Heart left ventricle (tissue), 16 donors: ENCODE data around the gene PDE6C. TPM values are rescaled to one million over a fixed set of nuclear protein-coding genes. Genes with fewer than 3 reads are reported as not detected.

Experiments
- ATAC-seq, 4 donors: fragments of 200-7000 bp; cut with Tn5 transposase; one replicate each; pipeline ENCODE4 v1.9.1; 2020 to 2022; ENCODE audit warnings: moderate library complexity in 4 of 4, mild to moderate bottlenecking in 3 of 4, moderate number of reproducible peaks in 1 of 4
- DNase-seq, 5 donors: peaks; one replicate each; pipeline ENCODE4 v3.0.0-alpha.2; 2020
- H3K27ac ChIP-seq, 12 donors: fragments of 200-600 bp; sonication (generic) in 4 of 12; one replicate each; pipeline versions ENCODE4 v1.5.0 to v1.8.0; 2016 to 2022; ENCODE audit warnings: mild to moderate bottlenecking in 2 of 12
- H3K27me3 ChIP-seq, 9 donors: fragments of 200-600 bp; sonication (generic) in 2 of 9; one replicate each; pipeline versions ENCODE4 v1.5.1 to v1.8.0; 2016 to 2022; ENCODE audit warnings: mild to moderate bottlenecking in 3 of 9
- H3K36me3 ChIP-seq, 9 donors: fragments of 200-600 bp; sonication (generic) in 2 of 9; one replicate each; pipeline versions ENCODE4 v1.5.0 to v1.8.0; 2018 to 2022; ENCODE audit warnings: mild to moderate bottlenecking in 2 of 9
- H3K4me1 ChIP-seq, 12 donors: fragments of 200-600 bp; sonication (generic) in 4 of 12; one replicate each; pipeline versions ENCODE4 v1.5.0 to v1.8.0; 2016 to 2022; ENCODE audit warnings: mild to moderate bottlenecking in 3 of 12
- H3K4me3 ChIP-seq, 12 donors: fragments of 200-600 bp; sonication (generic) in 4 of 12; one replicate each; pipeline versions ENCODE4 v1.5.0 to v1.8.0; 2017 to 2022; ENCODE audit warnings: mild to moderate bottlenecking in 9 of 12, moderate library complexity in 4 of 12
- H3K9me3 ChIP-seq, 12 donors: fragments of 200-600 bp; sonication (generic) in 4 of 12; one replicate each; pipeline versions ENCODE4 v1.5.0 to v1.8.0; 2016 to 2022; ENCODE audit warnings: mild to moderate bottlenecking in 1 of 12
- CTCF ChIP-seq, 12 donors: fragments of 200-600 bp; sonication (generic) in 4 of 12; IDR thresholded peaks; one replicate each; pipeline versions ENCODE4 v1.5.0 to v1.8.0; 2018 to 2022; ENCODE audit warnings: antibody characterized with exemption in 12 of 12, mild to moderate bottlenecking in 5 of 12
- POLR2A ChIP-seq, 2 donors: fragments of 450-650 bp; IDR thresholded peaks; one replicate each; pipeline ENCODE4 v1.6.1; 2017; ENCODE audit warnings: antibody characterized with exemption in 2 of 2, mild to moderate bottlenecking in 2 of 2, moderate library complexity in 2 of 2
- WGBS, 4 donors: extraction: QIAGEN DNeasy Blood & Tissue Kit in 2 of 4; methylation state at CpG; one replicate each; pipeline versions ENCODE4 v1.1.5 to v1.1.7; 2013 to 2018; 5-methylcytosine and 5-hydroxymethylcytosine counted together
- intact Hi-C, 10 donors: fragments of 100-400 bp; cut with DNase I; formaldehyde crosslinking; loops; one replicate each; pipeline versions ENCODE4 v1.11.1 to v1.14.2; 2022
- polyA plus RNA-seq, 2 donors: library from polyadenylated mRNA; stranded (reverse); fragments of 200-250 nt; gene quantifications; one replicate each; pipeline ENCODE4 v1.2.3, GENCODE V29; 2013
- total RNA-seq, 9 donors: library from RNA; depleted of rRNA in 2 of 9; stranded (reverse); fragments of >200 nt in 2 of 9; fragmentation: NEBNext Ultra II Directional in 3 of 9; extraction: Animal tissue kit (Norgen Biotek cat#: 25700) in 3 of 9; gene quantifications; one replicate each; pipeline versions ENCODE4 v1.1.0 to v1.2.4, GENCODE V29; 2016 to 2023
- donor health status: ischemic (EF 13 %, LVEDD 7.1; RV severe dilation, severe dysfunction).
- donor health status: healthy with polysubstance abuse.
- donor health status: DM: no; HTN: yes; CAD: no.
- donor health status: DM: no; HTN: no; CAD: no.
- donor health status: ischemic (EF 25% LVEDD 6.9; RV normal size, moderate dysfunction).
- donor health status: ischemic (EF 25% LVEDD 5.7; RV mildly dilated, moderate dysfunction).
- donor health status: healthy.
- donor health status: DM: yes; HTN: yes; CAD: no.
- donor health status: ischemic (EF 35%, LVEDD 5.7; RV mildly dilated, moderate dysfunction).
- donor health status: nonischemic (EF 11% LVEDD 7.7; RV severe dilation, severe dysfunction).
- donor health status: DM: yes; HTN: yes; CAD: no.
- donor health status: PGD.
- donor health status: ischemic (EF 29% LVEDD 5.4; RV normal size, mild dysfunction).
- donor health status: nonischemic (EF 23%, LVEDD 6.1; RV moderate dilation, normal function).

Gene PDE6C
- total and polyA plus RNA-seq, 11 donors, result not detected

DNA sequence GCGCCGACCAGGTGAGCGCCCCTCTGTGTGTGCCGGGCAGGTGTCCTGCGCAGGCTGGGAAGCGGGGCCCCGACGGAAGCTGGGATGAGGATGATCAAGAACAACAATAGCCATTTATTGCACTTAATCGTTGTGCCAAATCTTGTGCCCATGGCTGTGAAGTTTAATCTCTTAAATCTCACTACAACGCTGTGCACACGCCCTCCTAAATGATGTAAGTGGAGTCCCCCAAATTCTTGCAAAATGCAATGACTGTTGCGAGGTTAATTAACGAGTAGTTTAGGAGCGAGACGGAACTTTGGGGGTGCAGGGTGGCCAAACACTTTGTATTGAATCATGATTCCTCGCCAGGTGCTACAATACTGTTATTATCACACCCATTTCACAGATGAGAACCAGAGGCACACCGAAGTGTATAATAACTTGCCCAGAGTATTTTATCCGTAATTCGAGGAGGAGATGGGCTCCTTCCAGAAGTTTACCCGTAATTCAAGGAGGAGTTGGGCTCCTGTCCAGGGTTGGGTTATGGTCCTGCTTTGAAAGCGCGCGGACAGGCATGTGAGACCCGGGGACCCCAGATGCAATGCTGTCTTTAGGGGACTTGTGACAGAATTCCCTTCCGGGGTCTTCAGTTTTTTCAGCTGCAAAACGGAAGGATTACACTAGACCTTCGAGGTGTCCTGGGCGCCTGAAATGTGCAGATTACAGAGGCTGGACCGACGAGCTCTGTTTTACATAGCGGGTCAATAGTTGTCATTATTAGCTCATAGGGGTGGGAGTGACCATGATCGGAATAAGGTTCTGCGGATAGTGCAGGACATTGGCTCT lies 44.8 kb upstream of the PDE6C start:
- ATAC-seq (no peak), DNase-seq (no peak)
- H3K4me1 ChIP-seq, result peaks cover 0 to 32% (median 0%) of the 10 kb centered on the region in 12 donors
- WGBS, 4 donors, result 11 to 22% (median 14%) methylated on average over 28 to 33 of the region's 33 CpGs
- H3K27ac ChIP-seq, result no peak overlapping the region
- intact Hi-C loops, result no loop called here
- peaks cover 23 to 67% (median 39%) of the 10 kb centered on the region in 9 donors for H3K27me3 ChIP-seq
- no peaks in the 10 kb centered on the region for H3K36me3 ChIP-seq
- no peaks in the 10 kb centered on the region for H3K9me3 ChIP-seq
- H3K4me3 ChIP-seq, result peak overlapping the region in 9 of 12 donors; percentile 5 to 51 (median 37)
- TF ChIP-seq CTCF (IDR thresholded peaks at IDR 0.05) (no peak), POLR2A (IDR thresholded peaks at IDR 0.05) (no peak)

- Histone ChIP-seq H3K27ac (no peak overlapping the region), H3K4me1 (peaks cover 0 to 37% (median 0%) of the 10 kb centered on the region in 12 donors), H3K9me3 (no peaks in the 10 kb centered on the region), H3K36me3 (no peaks in the 10 kb centered on the region), H3K27me3 (peaks cover 23 to 67% (median 39%) of the 10 kb centered on the region in 9 donors), H3K4me3 (peak overlapping the region in 4 of 12 donors; percentile 15 to 51 (median 29))
- intact Hi-C loops, result no loop called here
- DNase-seq (no peak), ATAC-seq (no peak)
- TF ChIP-seq POLR2A (IDR thresholded peaks at IDR 0.05) (no peak), CTCF (IDR thresholded peaks at IDR 0.05) (no peak)
- WGBS, 4 donors, result 2 to 4% (median 4%) methylated on average over 21 of the region's 21 CpGs
Measured at GRCh38 chr10:93568105-93568390, 44.3 kb upstream of the PDE6C start.

DNA sequence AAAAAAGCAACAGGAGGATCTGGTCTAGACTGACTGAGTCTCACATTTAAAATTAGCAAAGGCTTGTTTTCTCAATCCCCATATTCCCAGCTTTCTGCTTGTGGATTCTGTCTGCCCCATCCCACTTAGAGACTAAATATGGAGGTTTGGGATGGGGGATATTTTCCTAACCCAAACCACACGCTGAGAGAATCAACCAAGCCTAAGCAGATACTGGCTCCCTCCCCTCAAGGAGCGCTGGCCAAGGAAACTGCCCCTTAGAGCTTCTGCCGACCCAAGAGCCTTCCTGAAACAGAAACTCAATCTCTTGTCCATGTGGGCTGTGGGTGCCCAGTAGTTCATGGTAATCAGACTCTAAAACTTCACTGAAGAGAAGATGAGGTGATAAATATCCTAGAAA lies 42.0 kb upstream of the PDE6C start:
- DNase-seq (no peak), ATAC-seq (no peak)
- no peak overlapping the region for H3K4me3 ChIP-seq
- H3K4me1 ChIP-seq, result peaks cover 0 to 46% (median 0%) of the 10 kb centered on the region in 12 donors
- 38 to 52% (median 44%) methylated on average over 3 of the region's 3 CpGs for WGBS, 4 donors
- H3K27me3 ChIP-seq, result peaks cover 19 to 58% (median 37%) of the 10 kb centered on the region in 9 donors
- H3K27ac ChIP-seq, result no peak overlapping the region
- TF ChIP-seq CTCF (IDR thresholded peaks at IDR 0.05) (no peak), POLR2A (IDR thresholded peaks at IDR 0.05) (no peak)
- intact Hi-C loops, result no loop called here
- H3K36me3 ChIP-seq, result no peaks in the 10 kb centered on the region
- H3K9me3 ChIP-seq, result no peaks in the 10 kb centered on the region

GRCh38 chr10:93572606-93573005 lies 39.7 kb upstream of the PDE6C start:
- DNase-seq (no peak), ATAC-seq (no peak)
- Histone ChIP-seq H3K4me1 (peaks cover 0 to 28% (median 0%) of the 10 kb centered on the region in 12 donors), H3K9me3 (no peaks in the 10 kb centered on the region), H3K27ac (no peak overlapping the region), H3K36me3 (no peaks in the 10 kb centered on the region), H3K27me3 (peaks cover 5 to 36% (median 17%) of the 10 kb centered on the region in 9 donors), H3K4me3 (no peak overlapping the region)
- intact Hi-C loops, result no loop called here
- 47 to 95% (median 90%) methylated on average over 2 of the region's 2 CpGs for WGBS, 4 donors
- no peak for TF ChIP-seq CTCF (IDR thresholded peaks at IDR 0.05)
- no peak for TF ChIP-seq POLR2A (IDR thresholded peaks at IDR 0.05)
